Endothelial cell of umbilical vein (primary cell): Measurements from ENCODE around the gene H1-8.

Source experiments
- CTCF ChIP-seq, 2 donors: IDR thresholded peaks; 1 replicate in 1 of 2; 2 replicates in 1 of 2; pipeline ENCODE4 v1.5.1; 2011; ENCODE audit warnings: low read length in 2 of 2, mild to moderate bottlenecking in 2 of 2, moderate library complexity in 2 of 2, control low read depth in 1 of 2, inconsistent platforms in 1 of 2, low read depth in 1 of 2; ENCODE audit not compliant: insufficient read depth in 1 of 2; ENCODE audit errors: extremely low read depth in 1 of 2
- EZH2 ChIP-seq: IDR thresholded peaks from 2 replicates; pipeline ENCODE4 v1.6.1; 2012; ENCODE audit warnings: borderline replicate concordance, low read depth, mild to moderate bottlenecking, moderate library complexity, low read length, inconsistent platforms; ENCODE audit not compliant: severe bottlenecking
- FOS ChIP-seq: IDR thresholded peaks from 2 replicates; pipeline ENCODE4 v1.6.1; 2011; ENCODE audit warnings: mild to moderate bottlenecking, low read length, moderate library complexity, borderline replicate concordance; ENCODE audit not compliant: insufficient read depth
- GATA2 ChIP-seq: IDR thresholded peaks from 2 replicates; pipeline ENCODE4 v1.7.0; 2011; ENCODE audit warnings: low read depth, mild to moderate bottlenecking, moderate library complexity, mixed read lengths, low read length; ENCODE audit not compliant: insufficient read length, insufficient read depth
- JUN ChIP-seq: IDR thresholded peaks from 2 replicates; pipeline ENCODE4 v1.6.1; 2011; ENCODE audit warnings: borderline replicate concordance, low read depth; ENCODE audit not compliant: insufficient read length, insufficient read depth
- MYC ChIP-seq: IDR thresholded peaks from one replicate; pipeline ENCODE4 v1.6.1; 2011; ENCODE audit warnings: mild to moderate bottlenecking, low read depth, low read length
- POLR2A ChIP-seq: IDR thresholded peaks from 2 replicates; pipeline ENCODE4 v1.6.1; 2012; ENCODE audit warnings: low read depth, mild to moderate bottlenecking, control low read depth, low read length
- POLR2AphosphoS5 ChIP-seq: IDR thresholded peaks from 2 replicates; pipeline ENCODE4 v1.6.1; 2012; ENCODE audit warnings: low read depth, mild to moderate bottlenecking, control low read depth, low read length, moderate library complexity; ENCODE audit not compliant: insufficient read depth
- TF ChIP-seq, protein P1 (sequence below): IDR thresholded peaks from 2 replicates; pipeline ENCODE4 v1.6.1; 2011; ENCODE audit not compliant: insufficient read depth, insufficient read length

- TF ChIP-seq CTCF (IDR thresholded peaks at IDR 0.05; ENCODE audit: extremely low read depth in 1 of 2, insufficient read depth in 1 of 2, low read depth in 1 of 2, low read length in 2 of 2) (no peak), POLR2A (no peak), JUN (no peak), EZH2 (no peak), FOS (no peak), GATA2 (no peak), POLR2AphosphoS5 (no peak), MYC (no peak)
- TF ChIP-seq, protein P1, sequence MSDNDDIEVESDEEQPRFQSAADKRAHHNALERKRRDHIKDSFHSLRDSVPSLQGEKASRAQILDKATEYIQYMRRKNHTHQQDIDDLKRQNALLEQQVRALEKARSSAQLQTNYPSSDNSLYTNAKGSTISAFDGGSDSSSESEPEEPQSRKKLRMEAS = no peak
Observed at GRCh38 chr3:129525341-129525968, 17.5 kb upstream of the H1-8 start.
